ENCODE results near the gene CDH23. TPM values are rescaled to one million over a fixed set of nuclear protein-coding genes. Genes with fewer than 3 reads are reported as not detected.

CDH23 gene
- polyA plus RNA-seq, 1 experiment: 0.01 TPM

DNA sequence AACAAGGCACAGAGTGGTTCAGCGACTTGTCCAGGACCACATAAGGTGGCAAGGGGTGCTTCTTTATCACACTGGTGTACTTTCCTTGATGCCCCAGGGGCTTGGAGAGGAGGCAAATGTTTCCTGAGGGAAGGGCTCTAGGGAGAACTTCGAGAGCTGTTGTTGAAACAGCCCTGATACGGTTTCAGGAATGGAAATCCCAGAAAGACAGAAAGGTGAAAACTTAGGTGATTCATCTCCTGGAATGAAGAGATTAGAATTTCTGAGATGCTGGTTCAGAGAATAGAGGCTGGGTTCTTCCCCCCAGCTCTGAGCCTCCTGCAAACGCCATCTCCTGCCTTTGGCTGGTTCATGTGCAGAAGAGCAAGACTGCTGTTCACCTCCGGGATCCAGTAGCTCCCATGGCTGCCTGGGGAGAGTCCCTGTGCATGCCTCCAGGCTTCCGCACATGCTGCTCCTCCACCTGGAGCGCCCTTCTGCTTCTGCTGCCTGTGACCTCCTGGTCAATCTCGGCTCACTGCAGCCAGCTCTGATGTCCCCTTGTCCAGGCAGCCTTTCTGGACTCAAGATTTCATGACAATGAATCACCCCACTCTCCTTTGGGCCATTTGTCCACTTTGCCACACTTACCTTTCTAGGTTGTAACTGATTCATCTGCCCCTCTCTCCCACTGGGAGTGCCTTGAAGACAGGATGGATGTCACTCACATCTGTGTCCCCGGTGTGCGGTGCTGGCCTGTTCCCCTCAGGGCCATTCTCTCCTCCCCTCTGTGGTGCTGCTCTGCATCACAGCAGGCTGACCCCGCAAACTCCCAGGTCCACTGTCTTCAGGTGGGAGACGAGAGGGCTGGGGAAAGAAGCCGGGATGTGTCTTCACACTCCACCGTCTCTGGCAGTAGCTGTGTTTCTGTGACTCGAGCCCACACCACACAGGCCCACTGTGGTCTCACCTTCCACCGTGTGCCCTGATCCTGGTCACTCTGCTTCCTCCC is 3.6 kb upstream of the CDH23 start:
- peaks cover 71% of the 10 kb centered on the region for H3K27me3 ChIP-seq (ENCODE audit: control insufficient read depth, insufficient read depth, low read length)
- DNase-seq (ENCODE audit: low read depth, low spot score): no peak
- H3K4me3 ChIP-seq (ENCODE audit: low read depth, low read length): no peak overlapping the region
- TF ChIP-seq, protein P1, sequence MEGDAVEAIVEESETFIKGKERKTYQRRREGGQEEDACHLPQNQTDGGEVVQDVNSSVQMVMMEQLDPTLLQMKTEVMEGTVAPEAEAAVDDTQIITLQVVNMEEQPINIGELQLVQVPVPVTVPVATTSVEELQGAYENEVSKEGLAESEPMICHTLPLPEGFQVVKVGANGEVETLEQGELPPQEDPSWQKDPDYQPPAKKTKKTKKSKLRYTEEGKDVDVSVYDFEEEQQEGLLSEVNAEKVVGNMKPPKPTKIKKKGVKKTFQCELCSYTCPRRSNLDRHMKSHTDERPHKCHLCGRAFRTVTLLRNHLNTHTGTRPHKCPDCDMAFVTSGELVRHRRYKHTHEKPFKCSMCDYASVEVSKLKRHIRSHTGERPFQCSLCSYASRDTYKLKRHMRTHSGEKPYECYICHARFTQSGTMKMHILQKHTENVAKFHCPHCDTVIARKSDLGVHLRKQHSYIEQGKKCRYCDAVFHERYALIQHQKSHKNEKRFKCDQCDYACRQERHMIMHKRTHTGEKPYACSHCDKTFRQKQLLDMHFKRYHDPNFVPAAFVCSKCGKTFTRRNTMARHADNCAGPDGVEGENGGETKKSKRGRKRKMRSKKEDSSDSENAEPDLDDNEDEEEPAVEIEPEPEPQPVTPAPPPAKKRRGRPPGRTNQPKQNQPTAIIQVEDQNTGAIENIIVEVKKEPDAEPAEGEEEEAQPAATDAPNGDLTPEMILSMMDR (IDR thresholded peaks at IDR 0.05; ENCODE audit: low read depth, low read length): no peak
- H3K27ac ChIP-seq (ENCODE audit: low read depth, low read length): no peak overlapping the region
- H3K9me3 ChIP-seq (ENCODE audit: control insufficient read depth, insufficient read depth, low read length): peaks cover 5% of the 10 kb centered on the region; the same call in 1 of the 2 replicates
- POLR2A ChIA-PET: no interaction called here
- CTCF ChIA-PET: interaction anchor here (0.6 kb wide), 1 partner anchor 180 kb away, joined by 6 read pairs; no protein-coding TSS in a partner anchor

DNA sequence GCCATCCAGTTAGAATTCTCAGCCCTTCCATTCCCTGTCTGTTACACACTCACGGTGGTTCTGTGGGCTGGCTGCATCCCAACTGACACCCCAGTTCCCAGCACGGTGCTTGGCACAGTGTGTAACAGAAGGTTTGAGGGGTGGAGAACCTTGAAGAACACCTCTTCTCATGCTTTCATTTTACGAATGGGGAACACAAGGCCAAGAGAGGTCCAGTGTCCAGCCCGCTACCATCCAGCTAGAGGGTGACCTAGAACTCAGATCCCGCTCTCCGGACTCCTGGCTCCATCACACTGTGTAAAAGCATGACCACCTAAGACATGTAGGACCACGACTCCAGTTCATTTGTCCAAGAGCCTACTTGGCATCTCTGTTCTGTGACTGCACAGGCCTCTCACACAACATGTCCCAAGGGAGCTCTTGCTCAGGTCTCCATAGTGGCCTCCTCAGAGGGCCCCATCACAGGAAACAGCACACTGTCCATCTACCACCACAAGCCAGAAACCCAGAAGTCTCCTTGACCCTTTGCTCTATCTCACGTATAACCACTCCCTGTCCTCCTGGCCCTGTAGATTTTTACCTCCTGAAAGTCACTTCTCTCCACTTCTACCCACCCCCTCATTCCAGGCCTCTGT is 2.8 kb upstream of the CDH23 start:
- Histone ChIP-seq H3K4me3 (ENCODE audit: low read depth, low read length) (no peak overlapping the region), H3K27ac (ENCODE audit: low read depth, low read length) (no peak overlapping the region), H3K9me3 (ENCODE audit: control insufficient read depth, insufficient read depth, low read length) (peaks cover 5% of the 10 kb centered on the region; the same call in 1 of the 2 replicates), H3K27me3 (ENCODE audit: control insufficient read depth, insufficient read depth, low read length) (peaks cover 71% of the 10 kb centered on the region)
- ChIA-PET CTCF (interaction anchor here (0.7 kb wide), 1 partner anchor 9 kb away, joined by 3 read pairs; no protein-coding TSS in a partner anchor), POLR2A (no interaction called here)
- TF ChIP-seq, protein P1 (IDR thresholded peaks at IDR 0.05; ENCODE audit: low read depth, low read length): no peak
- no peak for DNase-seq (ENCODE audit: low read depth, low spot score)

DNA sequence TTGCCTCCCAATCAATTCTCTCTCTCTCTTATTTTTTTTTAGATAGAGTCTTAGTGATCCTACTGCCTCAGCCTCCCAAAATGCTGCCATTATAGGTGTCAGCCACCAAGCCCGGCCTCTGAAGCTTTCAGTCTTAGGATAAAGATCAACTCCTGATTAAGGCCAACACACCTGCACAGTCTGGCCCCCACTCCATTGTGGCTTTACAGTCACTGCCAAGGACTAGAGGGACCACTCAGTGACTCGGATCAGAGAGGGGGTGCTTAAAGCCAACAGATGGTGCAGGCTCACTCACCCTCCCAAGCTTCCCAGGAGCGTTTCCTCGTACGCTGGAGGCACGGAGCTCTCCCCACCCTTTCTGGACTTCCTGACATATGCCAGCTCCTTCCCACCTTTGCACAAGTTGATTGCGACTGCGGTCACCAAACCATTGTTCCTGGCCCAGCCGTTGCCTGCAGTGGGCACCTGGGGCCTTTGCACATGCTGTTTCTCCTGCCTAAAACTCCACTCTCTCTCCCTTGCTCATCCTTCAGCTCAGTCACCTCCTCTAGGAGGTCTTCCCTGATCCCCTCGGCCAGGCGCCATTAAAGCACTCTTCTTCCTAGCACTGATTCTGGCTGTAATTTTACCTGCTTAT is 1.7 kb upstream of the CDH23 start:
- Histone ChIP-seq H3K4me3 (ENCODE audit: low read depth, low read length) (no peak overlapping the region), H3K9me3 (ENCODE audit: control insufficient read depth, insufficient read depth, low read length) (peaks cover 5% of the 10 kb centered on the region; the same call in 1 of the 2 replicates), H3K27ac (ENCODE audit: low read depth, low read length) (no peak overlapping the region), H3K27me3 (ENCODE audit: control insufficient read depth, insufficient read depth, low read length) (peaks cover 75% of the 10 kb centered on the region)
- TF ChIP-seq, protein P1 (IDR thresholded peaks at IDR 0.05; ENCODE audit: low read depth, low read length): no peak
- CTCF ChIA-PET: interaction anchor here (0.7 to 0.8 kb wide), 2 partner anchors 10 kb away, joined by 3 read pairs; no protein-coding TSS in a partner anchor
- no peak for DNase-seq (ENCODE audit: low read depth, low spot score)
- POLR2A ChIA-PET: no interaction called here

DNA sequence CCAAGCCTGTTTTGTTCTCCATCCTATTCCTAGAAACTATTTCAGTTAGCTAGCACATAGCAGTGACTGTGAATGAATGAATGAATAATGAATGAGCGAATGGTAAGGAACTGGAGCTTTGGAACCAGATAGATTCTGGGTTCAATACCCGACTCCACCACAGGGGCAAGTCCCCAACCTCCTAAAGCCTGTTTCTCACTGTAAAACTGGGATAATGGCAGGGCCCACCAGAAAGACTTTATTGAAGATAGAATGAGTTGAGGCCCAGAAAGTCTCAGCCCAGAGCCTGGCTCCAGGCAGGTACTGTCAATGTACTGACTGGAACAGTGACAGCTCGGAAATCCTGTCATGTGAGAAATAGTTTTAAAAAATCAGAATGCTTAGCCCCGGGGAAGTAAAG is 1.1 kb upstream of the CDH23 start:
- TF ChIP-seq, protein P1 (IDR thresholded peaks at IDR 0.05; ENCODE audit: low read depth, low read length): 0 out of 2 replicates have a peak, but pooled peaks have one; percentile 17
- H3K4me3 ChIP-seq (ENCODE audit: low read depth, low read length): no peak overlapping the region
- DNase-seq (ENCODE audit: low read depth, low spot score): no peak
- peaks cover 72% of the 10 kb centered on the region for H3K27me3 ChIP-seq (ENCODE audit: control insufficient read depth, insufficient read depth, low read length)
- ChIA-PET CTCF (interaction anchor here (0.8 kb wide), 1 partner anchor 11 kb away, joined by 3 read pairs; no protein-coding TSS in a partner anchor), POLR2A (no interaction called here)
- H3K27ac ChIP-seq (ENCODE audit: low read depth, low read length): no peak overlapping the region
- H3K9me3 ChIP-seq (ENCODE audit: control insufficient read depth, insufficient read depth, low read length): peaks cover 5% of the 10 kb centered on the region; the same call in 1 of the 2 replicates
